ENCODE data around the gene CNGA1. TPM values are rescaled to one million over a fixed set of nuclear protein-coding genes. Genes with fewer than 3 reads are reported as not detected.
"Not testable (repeated sequence)": the region's sequence is repeated elsewhere in the genome, so short reads cannot be mapped to it uniquely, and the experiment has no call there.

CNGA1 gene
- total and polyA plus RNA-seq, 7 donors, result 0.15 to 1.1 (median 0.62) TPM

GRCh38 chr4:47930971-47931804, 85.3 kb downstream of the CNGA1 start:
- H3K4me1 ChIP-seq, result no peaks in the 10 kb centered on the region
- no peak overlapping the region for H3K4me3 ChIP-seq
- no peak for ATAC-seq
- 21 to 29% (median 29%) methylated on average over 2 of the region's 2 CpGs for WGBS, 3 donors
- no peaks in the 10 kb centered on the region for H3K36me3 ChIP-seq (ENCODE audit: insufficient read depth in 1 of 2, low read depth in 1 of 2)
- H3K27ac ChIP-seq, result no peak overlapping the region
- intact Hi-C loops (cut with DNase I), result loop anchor here (5.0 to 10.0 kb wide), 2 partner anchors 244 to 266 kb away; no protein-coding TSS in a partner anchor
- no peak for TF ChIP-seq CTCF (IDR thresholded peaks at IDR 0.05)
- no peak for DNase-seq
- H3K9me3 ChIP-seq, result no peaks in the 10 kb centered on the region
- H3K27me3 ChIP-seq (ENCODE audit: insufficient read depth in 3 of 3, low read length in 2 of 3), result peaks cover 0 to 6% (median under 1%) of the 10 kb centered on the region in 3 donors

GRCh38 chr4:47929682-47930201, 86.7 kb downstream of the CNGA1 start:
- no peak for TF ChIP-seq CTCF (IDR thresholded peaks at IDR 0.05)
- Histone ChIP-seq H3K4me3 (no peak overlapping the region), H3K27ac (no peak overlapping the region), H3K9me3 (no peaks in the 10 kb centered on the region), H3K36me3 (ENCODE audit: insufficient read depth in 1 of 2, low read depth in 1 of 2) (no peaks in the 10 kb centered on the region), H3K27me3 (ENCODE audit: insufficient read depth in 3 of 3, low read length in 2 of 3) (peaks cover 0 to 6% (median 0%) of the 10 kb centered on the region in 3 donors), H3K4me1 (no peaks in the 10 kb centered on the region)
- 57 to 74% (median 69%) methylated on average over 4 of the region's 4 CpGs for WGBS, 3 donors
- intact Hi-C loops (cut with DNase I), result loop anchor here (5.0 to 10.0 kb wide), 3 partner anchors 158 to 265 kb away; no protein-coding TSS in a partner anchor
- DNase-seq, result no peak
- ATAC-seq, result no peak

- H3K27ac ChIP-seq, result no peak overlapping the region
- DNase-seq (peak in 1 of 2 donors; percentile 15), ATAC-seq (peak; percentile 54 to 86 (median 78))
- H3K4me1 ChIP-seq, result no peaks in the 10 kb centered on the region
- no peak overlapping the region for H3K4me3 ChIP-seq
- peak; percentile 66 for TF ChIP-seq CTCF (IDR thresholded peaks at IDR 0.05)
- no peaks in the 10 kb centered on the region for H3K9me3 ChIP-seq
- intact Hi-C loops (cut with DNase I), result loop anchor here (2.0 to 5.0 kb wide), 2 partner anchors 158 to 161 kb away; no protein-coding TSS in a partner anchor
- H3K36me3 ChIP-seq (ENCODE audit: insufficient read depth in 1 of 2, low read depth in 1 of 2), result no peaks in the 10 kb centered on the region
- peaks cover 0 to 6% (median 0%) of the 10 kb centered on the region in 3 donors for H3K27me3 ChIP-seq (ENCODE audit: insufficient read depth in 3 of 3, low read length in 2 of 3)
- 9 to 10% (median 10%) methylated on average over 15 of the region's 15 CpGs for whole genome bisulfite sequencing, 3 donors
These were observed 89.7 kb downstream of the CNGA1 start for GRCh38 chr4:47926667-47927258.

GRCh38 chr4:47923261-47923608, 93.2 kb downstream of the CNGA1 start:
- intact Hi-C loops (cut with DNase I); ATAC-seq: not testable (repeated sequence)
- 67 to 82% (median 69%) methylated on average over 8 of the region's 8 CpGs for WGBS, 3 donors

GRCh38 chr4:47922436-47923260, 93.8 kb downstream of the CNGA1 start:
- H3K27ac ChIP-seq; H3K4me1 ChIP-seq; H3K9me3 ChIP-seq; H3K27me3 ChIP-seq (ENCODE audit: insufficient read depth in 3 of 3, low read length in 2 of 3); intact Hi-C loops (cut with DNase I); DNase-seq; H3K36me3 ChIP-seq (ENCODE audit: insufficient read depth in 1 of 2, low read depth in 1 of 2); ATAC-seq; H3K4me3 ChIP-seq: not testable (repeated sequence)
- WGBS, 3 donors, result 65 to 70% (median 67%) methylated on average over 17 of the region's 17 CpGs

More at GRCh38 chr4:47923261-47923608, 93.2 kb downstream of the CNGA1 start:
- DNase-seq; H3K9me3 ChIP-seq; H3K27me3 ChIP-seq (ENCODE audit: insufficient read depth in 3 of 3, low read length in 2 of 3); H3K27ac ChIP-seq; H3K4me1 ChIP-seq; H3K36me3 ChIP-seq (ENCODE audit: insufficient read depth in 1 of 2, low read depth in 1 of 2); H3K4me3 ChIP-seq: not testable (repeated sequence)

GRCh38 chr4:47917163-47917562, 99.3 kb downstream of the CNGA1 start:
- not testable (repeated sequence) for H3K27me3 ChIP-seq (ENCODE audit: insufficient read depth in 3 of 3, low read length in 2 of 3); H3K9me3 ChIP-seq; H3K36me3 ChIP-seq (ENCODE audit: insufficient read depth in 1 of 2, low read depth in 1 of 2); H3K4me3 ChIP-seq; H3K4me1 ChIP-seq; DNase-seq; H3K27ac ChIP-seq; ATAC-seq
- 91 to 98% (median 96%) methylated on average over 1 of the region's 1 CpG for WGBS, 3 donors
- intact Hi-C loops (cut with DNase I), result loop anchor here in 1 of 2 donors (10.0 kb wide), 1 partner anchor 358 kb away; no protein-coding TSS in a partner anchor

Data from psoas muscle (tissue), 8 donors.